Progenitor cell of endocrine pancreas (in vitro differentiated cells): Measurements from ENCODE around the gene VPS13A. TPM values are rescaled to one million over a fixed set of nuclear protein-coding genes. Genes with fewer than 3 reads are reported as not detected.

ENCODE experiments used
- DNase-seq: peaks from one replicate; pipeline ENCODE4 v3.0.0; 2021; ENCODE audit warnings: low spot score; ENCODE audit not compliant: unreplicated experiment
- H3K27ac Mint-ChIP-seq: 2 replicates; pipeline ENCODE4 v1.8.0; 2021; ENCODE audit warnings: mild to moderate bottlenecking, moderate library complexity, mixed read lengths
- H3K27me3 Mint-ChIP-seq: 2 replicates; pipeline ENCODE4 v1.8.0; 2021; ENCODE audit warnings: mixed read lengths
- H3K36me3 Mint-ChIP-seq: 2 replicates; pipeline ENCODE4 v1.8.0; 2022; ENCODE audit warnings: mixed read lengths; ENCODE audit not compliant: insufficient read depth
- H3K4me1 Mint-ChIP-seq: 2 replicates; pipeline ENCODE4 v1.8.0; 2021; ENCODE audit warnings: low read depth, mixed read lengths
- H3K4me3 Mint-ChIP-seq: 2 replicates; pipeline ENCODE4 v1.8.0; 2021; ENCODE audit warnings: low read depth, mild to moderate bottlenecking, moderate library complexity, mixed read lengths
- H3K9me3 Mint-ChIP-seq: 2 replicates; pipeline ENCODE4 v1.8.0; 2021; ENCODE audit warnings: low read depth, mixed read lengths
- CTCF ChIP-seq: fragments of 200-600 bp; sonication (generic); IDR thresholded peaks from one replicate; pipeline ENCODE4 v1.5.0; 2021; ENCODE audit warnings: antibody characterized with exemption, mild to moderate bottlenecking; ENCODE audit not compliant: unreplicated experiment
- long read RNA-seq: library from polyadenylated mRNA; unstranded; transcript quantifications from one replicate; pipeline ENCODE4 v2.0.0, GENCODE V29; 2020
- total RNA-seq: library from RNA; stranded (reverse); gene quantifications from 2 replicates; pipeline ENCODE4 v1.2.1, GENCODE V29; 2021

VPS13A gene
- total RNA-seq = 54.1 and 55.5 TPM in 2 replicates
- long read RNA-seq, partial matches to known transcripts = 10 of 11 reads
- long read RNA-seq, other reads (novel, unspliced or antisense) = 1 of 11 reads

DNA sequence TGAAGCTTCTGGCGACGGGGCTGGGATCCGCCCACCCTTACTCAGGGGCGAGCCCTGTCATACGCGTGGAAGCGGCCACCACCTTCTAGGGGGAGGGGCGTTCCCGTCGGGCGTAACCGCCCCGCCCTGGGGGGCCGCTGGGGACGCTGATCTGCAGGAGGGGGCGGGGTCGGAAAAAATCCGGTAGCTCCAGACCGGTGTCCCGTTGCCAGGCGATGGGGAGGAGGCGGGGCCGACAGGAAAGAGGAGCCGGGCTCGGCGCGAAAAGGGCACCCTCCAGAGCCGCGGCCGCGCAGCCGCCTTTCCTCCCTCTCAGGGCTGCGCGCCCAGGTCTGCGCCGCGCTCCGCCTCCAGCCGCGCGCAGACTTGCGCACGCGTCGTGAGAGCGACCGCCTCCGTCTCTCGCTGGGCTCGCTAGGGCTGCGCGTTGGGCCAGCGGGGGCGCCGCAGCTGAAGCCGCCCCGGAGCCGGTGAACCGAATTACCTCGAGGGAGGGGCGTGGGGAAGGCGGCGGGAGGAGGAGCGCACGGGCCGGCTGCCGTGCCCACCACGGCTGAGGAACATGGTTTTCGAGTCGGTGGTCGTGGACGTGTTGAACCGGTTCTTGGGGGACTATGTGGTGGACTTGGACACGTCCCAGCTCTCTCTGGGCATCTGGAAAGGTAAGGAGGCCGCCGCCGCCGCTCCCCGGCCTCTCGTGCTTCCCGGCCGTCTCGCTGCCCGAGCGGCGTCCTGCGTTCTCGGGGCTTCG is at the start of gene VPS13A:
Gene VPS13A (plus strand): TSS at position 392 of the 751 bp plus-strand sequence. CDS start 171 bp downstream, at position 563.
- H3K27me3 Mint-ChIP-seq = peaks cover 7% of the 10 kb centered on the region
- no peaks in the 10 kb centered on the region for H3K9me3 Mint-ChIP-seq
- TF ChIP-seq CTCF = peak; percentile 40
- H3K36me3 Mint-ChIP-seq = no peaks in the 10 kb centered on the region
- DNase-seq = peak; percentile 93
- H3K4me1 Mint-ChIP-seq = peaks cover 18% of the 10 kb centered on the region
- peak within 1 kb of the TSS; percentile 96 for H3K4me3 Mint-ChIP-seq
- H3K27ac Mint-ChIP-seq = peak within 1 kb of the TSS; percentile 96

DNA sequence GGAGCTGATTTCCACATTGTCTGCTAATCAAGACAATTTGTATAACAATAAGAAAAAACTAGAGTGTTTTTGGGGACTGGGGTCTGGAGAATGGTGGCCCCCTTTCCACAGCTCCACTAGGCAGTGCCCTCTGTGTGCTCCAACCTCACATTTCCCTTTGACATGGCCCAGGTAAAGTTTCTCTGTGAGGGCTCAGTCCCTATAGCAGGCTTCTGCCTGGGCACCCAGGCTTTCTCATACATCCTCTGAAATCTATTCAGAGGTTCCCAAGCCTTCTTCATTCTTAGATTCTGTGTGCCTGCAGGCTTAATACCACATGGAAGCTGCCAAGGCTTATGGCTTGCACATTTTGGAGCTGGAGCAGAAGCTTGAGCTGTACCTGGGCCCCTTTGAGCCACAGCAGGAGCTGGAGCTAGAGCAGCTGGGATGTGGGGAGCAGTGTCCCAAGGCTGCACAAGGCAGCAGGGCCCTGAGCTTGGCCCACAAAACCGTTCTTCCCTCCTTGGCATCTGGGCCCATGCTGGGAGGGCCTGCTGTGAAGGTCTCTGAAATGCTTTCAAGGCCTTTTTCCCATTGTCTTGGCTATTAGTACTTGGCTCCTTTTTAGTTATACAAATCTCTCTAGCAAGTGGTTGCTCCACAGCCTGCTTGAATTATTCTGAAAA is 49.1 kb upstream of the VPS13A start:
- no peak for DNase-seq
- no peaks in the 10 kb centered on the region for H3K4me1 Mint-ChIP-seq
- H3K27me3 Mint-ChIP-seq = no peaks in the 10 kb centered on the region
- TF ChIP-seq CTCF = no peak
- H3K4me3 Mint-ChIP-seq = no peak overlapping the region
- no peaks in the 10 kb centered on the region for H3K36me3 Mint-ChIP-seq
- H3K9me3 Mint-ChIP-seq = no peaks in the 10 kb centered on the region
- H3K27ac Mint-ChIP-seq = no peak overlapping the region

- no peak for TF ChIP-seq CTCF
- H3K9me3 Mint-ChIP-seq = no peaks in the 10 kb centered on the region
- DNase-seq = no peak
- H3K27ac Mint-ChIP-seq = no peak overlapping the region
- no peaks in the 10 kb centered on the region for H3K27me3 Mint-ChIP-seq
- no peaks in the 10 kb centered on the region for H3K4me1 Mint-ChIP-seq
- no peak overlapping the region for H3K4me3 Mint-ChIP-seq
- no peaks in the 10 kb centered on the region for H3K36me3 Mint-ChIP-seq
Measured at GRCh38 chr9:77131399-77131798, 45.9 kb upstream of the VPS13A start.

GRCh38 chr9:77133011-77133410 is 44.3 kb upstream of the VPS13A start:
- no peak for DNase-seq
- H3K27me3 Mint-ChIP-seq = no peaks in the 10 kb centered on the region
- TF ChIP-seq CTCF = no peak
- no peak overlapping the region for H3K4me3 Mint-ChIP-seq
- H3K9me3 Mint-ChIP-seq = no peaks in the 10 kb centered on the region
- H3K4me1 Mint-ChIP-seq = no peaks in the 10 kb centered on the region
- H3K27ac Mint-ChIP-seq = no peak overlapping the region
- no peaks in the 10 kb centered on the region for H3K36me3 Mint-ChIP-seq

DNA sequence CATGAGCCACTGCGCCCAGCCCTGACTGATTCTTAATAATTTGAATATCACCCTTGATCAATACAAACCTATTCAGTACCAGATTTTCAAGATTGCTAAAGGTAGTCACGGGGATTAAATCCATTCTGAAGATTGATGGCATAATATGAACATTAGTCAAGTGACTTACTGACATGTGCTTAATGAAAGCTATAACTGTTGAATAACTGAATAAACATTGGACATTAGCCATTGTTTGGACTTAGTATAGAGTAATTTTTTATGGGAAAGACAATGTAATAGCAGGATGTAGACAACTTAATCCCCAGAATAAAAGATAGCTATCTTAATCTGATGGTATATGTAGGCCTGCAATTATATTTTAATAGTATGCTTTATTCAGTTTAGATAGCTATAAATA is 35.0 kb upstream of the VPS13A start:
- Mint-ChIP-seq H3K36me3 (no peaks in the 10 kb centered on the region), H3K4me3 (no peak overlapping the region), H3K9me3 (no peaks in the 10 kb centered on the region), H3K27ac (no peak overlapping the region), H3K4me1 (no peaks in the 10 kb centered on the region), H3K27me3 (peaks cover 4% of the 10 kb centered on the region)
- TF ChIP-seq CTCF = no peak
- no peak for DNase-seq
